ENCODE results near the gene GTF3C4. TPM values are rescaled to one million over a fixed set of nuclear protein-coding genes. Genes with fewer than 3 reads are reported as not detected.

Gene GTF3C4
- total RNA-seq, 1 donor from 2014 or later, result 41.9 TPM

GRCh38 chr9:132628746-132629145 lies 41.5 kb upstream of the GTF3C4 start:
- H3K4me1 Mint-ChIP-seq, result no peaks in the 10 kb centered on the region
- H3K27ac Mint-ChIP-seq (ENCODE audit: unreplicated experiment), result no peak overlapping the region
- H3K27me3 Mint-ChIP-seq (ENCODE audit: low read depth), result no peaks in the 10 kb centered on the region
- no peaks in the 10 kb centered on the region for H3K9me3 Mint-ChIP-seq
- no peak for DNase-seq (ENCODE audit: low read depth, low spot score)
- no peak overlapping the region for H3K4me3 Mint-ChIP-seq
- TF ChIP-seq CTCF (conservative IDR thresholded peaks at IDR 0.05), result no peak
- H3K36me3 Mint-ChIP-seq (ENCODE audit: low read depth), result peaks cover 3% of the 10 kb centered on the region

- Mint-ChIP-seq H3K27me3 (ENCODE audit: low read depth) (no peaks in the 10 kb centered on the region), H3K4me1 (no peaks in the 10 kb centered on the region), H3K4me3 (no peak overlapping the region), H3K36me3 (ENCODE audit: low read depth) (peaks cover 3% of the 10 kb centered on the region), H3K27ac (ENCODE audit: unreplicated experiment) (no peak overlapping the region), H3K9me3 (no peaks in the 10 kb centered on the region)
- TF ChIP-seq CTCF (conservative IDR thresholded peaks at IDR 0.05), result no peak
- no peak for DNase-seq (ENCODE audit: low read depth, low spot score)
These were observed 40.1 kb upstream of the GTF3C4 start for GRCh38 chr9:132630116-132630515.

- Mint-ChIP-seq H3K27ac (ENCODE audit: unreplicated experiment) (no peak overlapping the region), H3K27me3 (ENCODE audit: low read depth) (no peaks in the 10 kb centered on the region), H3K9me3 (no peaks in the 10 kb centered on the region), H3K4me3 (no peak overlapping the region), H3K36me3 (ENCODE audit: low read depth) (no peaks in the 10 kb centered on the region), H3K4me1 (no peaks in the 10 kb centered on the region)
- no peak for TF ChIP-seq CTCF (conservative IDR thresholded peaks at IDR 0.05)
- DNase-seq (ENCODE audit: low read depth, low spot score), result no peak
These were observed 39.5 kb upstream of the GTF3C4 start for GRCh38 chr9:132630811-132631210.

- H3K9me3 Mint-ChIP-seq, result no peaks in the 10 kb centered on the region
- no peaks in the 10 kb centered on the region for H3K36me3 Mint-ChIP-seq (ENCODE audit: low read depth)
- no peaks in the 10 kb centered on the region for H3K27me3 Mint-ChIP-seq (ENCODE audit: low read depth)
- no peak for TF ChIP-seq CTCF (conservative IDR thresholded peaks at IDR 0.05)
- DNase-seq (ENCODE audit: low read depth, low spot score), result no peak
- H3K4me3 Mint-ChIP-seq, result no peak overlapping the region
- H3K27ac Mint-ChIP-seq (ENCODE audit: unreplicated experiment), result no peak overlapping the region
- no peaks in the 10 kb centered on the region for H3K4me1 Mint-ChIP-seq
These were observed 39.0 kb upstream of the GTF3C4 start for GRCh38 chr9:132631280-132631679.

GRCh38 chr9:132631685-132632084 lies 38.6 kb upstream of the GTF3C4 start:
- Mint-ChIP-seq H3K27me3 (ENCODE audit: low read depth) (no peaks in the 10 kb centered on the region), H3K9me3 (no peaks in the 10 kb centered on the region), H3K27ac (ENCODE audit: unreplicated experiment) (no peak overlapping the region), H3K4me1 (no peaks in the 10 kb centered on the region), H3K36me3 (ENCODE audit: low read depth) (no peaks in the 10 kb centered on the region), H3K4me3 (no peak overlapping the region)
- no peak for DNase-seq (ENCODE audit: low read depth, low spot score)
- no peak for TF ChIP-seq CTCF (conservative IDR thresholded peaks at IDR 0.05)
